ENCODE data around the gene CXCL13.
"Not testable (repeated sequence)": the region's sequence is repeated elsewhere in the genome, so short reads cannot be mapped to it uniquely, and the experiment has no call there.

The CXCL13 gene

DNA sequence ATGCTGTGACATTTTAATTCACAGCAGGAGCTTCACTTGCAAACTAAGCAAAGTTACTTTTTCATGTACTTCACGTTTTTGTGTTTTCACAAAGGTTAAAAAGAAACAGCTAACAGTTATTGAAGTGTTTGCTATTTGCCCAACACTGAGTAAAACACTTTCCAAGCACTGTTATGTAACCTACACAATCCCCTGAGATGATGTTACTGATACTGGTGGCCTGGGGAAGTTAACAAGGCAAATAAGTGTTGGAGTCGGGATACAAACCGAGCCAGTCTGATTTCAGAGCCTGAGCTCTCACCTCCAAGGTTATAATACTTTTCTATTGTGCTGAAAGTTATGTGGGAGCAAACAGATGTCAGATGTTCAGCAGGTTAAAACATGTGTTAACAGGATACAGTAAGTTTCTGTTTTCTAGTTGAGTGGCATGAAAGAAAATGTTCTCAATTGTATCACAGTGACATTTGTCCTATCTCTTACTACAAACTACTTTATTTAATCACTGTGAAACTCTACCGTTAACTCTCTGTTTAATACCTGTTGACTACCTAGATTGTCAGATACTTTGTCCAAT is 3.9 kb upstream of the CXCL13 start:
- DNase-seq (ENCODE audit: low spot score), result no peak

DNA sequence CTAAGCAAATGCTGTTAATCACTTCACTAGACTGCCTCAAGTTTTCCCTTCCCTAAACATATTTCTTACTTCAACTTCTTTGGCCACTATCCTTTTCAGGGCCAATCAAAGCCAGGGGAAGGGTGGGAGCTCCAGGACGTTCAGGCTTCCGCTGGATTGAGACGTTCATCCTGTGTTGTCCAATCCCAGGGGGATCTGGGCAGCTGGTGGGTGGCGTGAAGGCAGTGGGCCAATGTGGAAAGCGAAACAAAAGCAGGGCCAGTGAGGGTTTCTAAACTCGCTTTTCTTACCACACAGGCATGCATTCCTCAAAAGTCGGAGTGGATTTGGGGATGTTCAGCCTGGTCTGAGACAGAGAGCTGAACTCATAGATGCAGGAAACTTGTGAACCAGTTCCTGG is 7.6 kb downstream of the CXCL13 start:
- no peak for DNase-seq (ENCODE audit: low spot score)

DNA sequence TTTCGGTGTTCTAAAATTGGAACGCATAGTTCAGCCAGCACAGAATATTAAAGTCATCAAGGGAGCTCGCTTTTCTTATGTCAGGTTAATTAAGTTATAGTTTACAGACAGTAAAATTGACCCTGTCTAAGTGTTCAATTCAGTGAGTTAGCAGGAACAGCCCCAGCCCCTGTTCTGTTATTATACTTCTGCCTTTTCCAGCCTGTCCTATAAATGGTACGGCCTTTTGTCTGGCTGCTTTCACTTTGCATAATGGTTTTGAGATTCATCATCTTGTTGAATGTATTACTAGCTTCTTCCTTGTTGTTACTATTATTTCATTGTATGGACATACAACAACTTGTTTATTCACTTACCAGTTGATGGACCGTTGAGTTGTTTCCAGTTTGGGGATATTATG is 9.5 kb downstream of the CXCL13 start:
- no peak for DNase-seq (ENCODE audit: low spot score)

DNA sequence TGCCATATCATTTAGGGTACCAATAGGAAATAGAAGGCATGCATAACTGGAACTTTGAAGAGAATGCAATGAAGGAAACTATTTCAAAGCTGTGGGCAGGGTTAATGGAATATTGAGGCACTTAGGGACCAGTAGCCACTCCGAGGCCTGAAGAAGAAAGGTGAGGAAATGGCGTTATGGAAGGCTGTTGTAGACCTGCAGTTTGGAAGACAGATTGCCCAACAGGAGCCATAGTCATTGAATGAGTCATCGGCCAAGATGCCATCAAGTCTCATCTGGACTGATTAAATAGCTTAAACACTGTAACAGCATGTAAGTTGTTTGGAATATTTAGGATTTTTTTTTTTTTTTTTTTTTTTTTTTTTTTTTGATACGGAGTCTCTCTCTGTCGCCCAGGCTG is 11.6 kb downstream of the CXCL13 start:
- no peak for DNase-seq (ENCODE audit: low spot score)

DNA sequence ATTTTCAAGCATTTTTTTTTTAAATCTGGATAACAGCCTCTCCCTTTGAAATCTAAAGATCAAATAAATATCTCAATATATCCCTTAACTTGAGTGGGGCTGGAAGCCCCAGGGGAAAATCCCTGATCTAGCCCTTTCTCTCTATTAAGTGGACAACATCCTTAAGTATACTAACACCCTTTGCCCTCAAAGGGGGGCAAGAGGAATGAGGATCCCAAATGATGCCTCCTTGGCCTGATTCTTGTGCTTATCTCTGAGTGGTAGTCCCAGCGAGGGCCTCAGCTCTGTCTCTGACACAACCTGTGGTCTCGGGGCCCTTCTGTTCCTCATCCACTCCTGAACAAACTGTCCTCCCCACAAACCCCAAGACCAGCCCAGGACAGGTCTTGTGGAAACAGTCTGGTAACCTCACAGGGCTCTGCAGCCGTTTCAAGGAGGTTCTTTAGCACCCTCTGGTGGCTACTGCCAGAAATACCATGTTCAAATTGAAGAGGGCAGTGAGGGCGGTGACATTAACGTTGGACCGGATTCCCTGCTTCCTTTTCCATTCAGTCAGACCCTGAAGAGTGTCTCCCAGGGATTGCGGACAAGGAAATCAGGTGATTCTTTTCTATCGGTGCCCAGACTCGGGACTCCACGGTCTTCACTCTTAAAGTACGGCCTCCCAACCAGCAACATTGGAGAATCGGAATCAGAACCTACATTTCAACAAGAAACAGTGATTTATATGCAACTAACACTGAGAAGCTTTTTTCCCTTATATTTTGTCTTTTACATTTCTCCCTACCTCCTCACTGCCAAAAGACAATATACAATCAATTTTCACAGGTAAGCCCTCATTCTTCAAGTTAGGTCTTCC is 13.0 kb downstream of the CXCL13 start:
- DNase-seq (ENCODE audit: low spot score), result peak; percentile 79

DNA sequence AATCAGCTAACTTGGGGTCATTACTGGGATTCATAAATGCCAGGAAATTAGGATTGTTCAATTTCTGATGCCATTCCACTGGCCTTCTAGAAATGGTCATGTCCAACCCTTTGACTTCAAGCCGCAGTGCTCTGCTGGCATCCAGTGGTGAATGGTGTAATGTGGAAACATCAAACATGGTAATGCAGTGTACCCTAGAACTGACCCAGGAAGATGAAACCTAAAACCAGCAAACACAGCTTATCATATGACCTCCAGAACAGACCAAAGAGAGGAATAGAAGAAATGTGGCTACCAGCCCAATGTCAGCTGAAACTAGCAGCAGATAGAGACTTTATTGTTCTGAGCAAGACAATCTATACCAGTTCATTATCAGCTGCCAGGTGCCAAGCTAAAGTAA is 13.8 kb downstream of the CXCL13 start:
- no peak for DNase-seq (ENCODE audit: low spot score)

DNA sequence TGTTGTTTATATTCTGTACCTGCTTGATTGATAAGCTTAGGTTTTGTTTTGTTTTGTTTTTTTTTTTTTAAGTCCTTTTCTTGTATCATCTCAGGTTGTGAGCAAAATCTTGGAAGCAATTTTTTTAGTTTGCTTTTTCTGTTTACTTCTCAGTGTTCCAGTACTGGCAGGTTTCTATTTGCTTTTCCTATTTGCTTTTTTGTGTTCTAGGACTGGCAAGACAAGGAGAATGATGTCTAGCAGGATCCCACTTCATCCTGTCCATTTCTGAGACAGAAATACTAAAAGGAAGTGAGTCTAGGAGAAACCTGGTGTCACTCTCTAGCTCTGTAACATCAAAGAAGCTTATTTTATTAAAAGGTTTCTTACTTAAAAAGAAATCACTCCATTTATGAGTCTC is 15.6 kb downstream of the CXCL13 start:
- no peak for DNase-seq (ENCODE audit: low spot score)

DNA sequence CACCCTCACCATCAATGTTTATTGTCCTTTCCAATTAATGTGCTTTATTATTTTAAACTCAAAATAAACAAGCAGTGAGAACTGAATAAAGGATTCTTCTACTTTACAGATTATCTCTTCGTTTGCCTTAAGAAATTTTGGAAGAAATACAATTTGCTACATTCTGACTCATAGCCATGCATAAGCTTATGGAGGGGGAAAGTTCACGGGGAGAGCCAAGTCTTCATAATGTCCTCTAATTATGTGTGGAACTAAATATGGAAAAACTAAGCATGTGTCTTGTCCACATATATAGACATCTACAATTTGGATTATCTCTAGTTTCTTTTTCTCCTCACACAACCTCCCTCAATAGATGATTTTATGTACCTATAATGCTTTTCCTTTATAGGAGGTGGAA is 17.5 kb downstream of the CXCL13 start:
- DNase-seq (ENCODE audit: low spot score), result no peak

DNA sequence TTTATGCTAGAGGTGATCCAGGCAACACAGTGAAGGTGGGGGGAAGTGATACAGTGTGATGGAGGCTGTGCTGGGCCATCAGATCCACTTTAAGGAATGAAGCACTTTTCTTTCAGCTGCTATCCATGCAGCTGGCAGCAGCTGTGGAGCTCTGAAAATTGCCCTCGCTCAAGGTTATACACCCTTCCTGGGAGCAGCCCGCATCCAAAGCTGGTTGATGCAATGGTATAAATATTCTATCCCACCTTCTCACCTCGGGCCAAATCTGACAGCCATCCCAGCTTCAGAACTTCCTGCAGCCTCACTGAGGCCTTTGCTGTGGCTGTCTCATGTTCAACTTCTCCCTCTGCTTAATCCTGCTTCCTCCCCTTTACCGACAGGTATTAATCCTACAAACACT is 18.6 kb downstream of the CXCL13 start:
- no peak for DNase-seq (ENCODE audit: low spot score)

DNA sequence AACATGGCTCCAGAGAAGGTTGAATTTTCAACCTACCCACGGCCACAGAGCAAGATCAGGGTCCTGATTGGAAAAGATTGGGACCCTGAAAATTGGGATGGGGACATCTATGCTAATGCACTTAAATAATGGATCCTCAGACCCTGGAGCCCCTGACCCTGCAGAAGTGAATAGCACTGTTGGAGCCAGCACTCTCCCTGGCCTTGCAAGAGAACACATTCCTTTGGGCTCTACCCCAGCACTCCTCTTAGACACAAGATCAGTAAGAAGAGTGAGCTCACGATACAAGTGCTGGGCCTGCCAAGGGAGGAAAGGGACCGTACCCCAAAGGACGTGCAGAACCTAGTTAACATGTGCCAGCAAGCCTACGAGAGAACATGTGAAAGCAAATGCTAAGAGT is 19.9 kb downstream of the CXCL13 start:
- DNase-seq (ENCODE audit: low spot score), result no peak

DNA sequence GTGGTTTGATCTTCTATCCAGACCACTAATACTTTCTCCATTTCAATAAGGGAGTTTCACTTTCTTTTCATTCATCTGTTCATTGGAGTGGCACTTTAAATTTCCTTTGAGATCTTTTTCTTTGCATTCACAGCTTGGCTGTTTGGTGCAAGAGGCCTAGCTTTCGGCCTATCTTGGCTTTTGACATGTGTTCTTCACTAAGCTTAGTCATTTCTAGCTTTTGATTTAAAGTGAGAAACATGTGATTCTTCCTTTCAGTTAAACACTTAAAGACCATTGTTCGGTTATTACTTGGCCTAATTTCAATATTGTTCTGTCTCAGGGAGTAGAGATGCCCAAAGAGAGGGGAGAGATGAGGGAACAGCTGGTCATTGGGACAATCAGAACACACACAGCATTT is 24.3 kb downstream of the CXCL13 start:
- DNase-seq (ENCODE audit: low spot score), result no peak

DNA sequence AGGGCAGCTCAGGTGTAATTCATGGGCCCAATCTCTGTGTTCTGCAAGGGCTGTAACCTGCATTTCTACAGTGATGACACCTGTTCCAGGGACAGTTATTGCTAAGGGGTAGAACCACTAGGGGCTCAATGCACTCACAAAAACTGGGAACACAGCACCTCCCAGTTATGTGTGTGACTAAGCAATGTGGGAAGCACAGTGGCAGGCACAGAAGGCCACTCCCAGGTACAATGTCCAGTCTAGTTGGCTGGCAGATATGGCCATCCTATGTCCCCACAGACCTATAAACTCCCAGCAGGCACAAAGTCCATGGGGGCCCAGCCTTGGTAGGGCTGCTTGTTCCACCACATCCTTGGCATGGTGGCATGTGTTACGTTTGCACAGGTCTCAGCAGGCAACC is 25.7 kb downstream of the CXCL13 start:
- DNase-seq (ENCODE audit: low spot score), result no peak

DNA sequence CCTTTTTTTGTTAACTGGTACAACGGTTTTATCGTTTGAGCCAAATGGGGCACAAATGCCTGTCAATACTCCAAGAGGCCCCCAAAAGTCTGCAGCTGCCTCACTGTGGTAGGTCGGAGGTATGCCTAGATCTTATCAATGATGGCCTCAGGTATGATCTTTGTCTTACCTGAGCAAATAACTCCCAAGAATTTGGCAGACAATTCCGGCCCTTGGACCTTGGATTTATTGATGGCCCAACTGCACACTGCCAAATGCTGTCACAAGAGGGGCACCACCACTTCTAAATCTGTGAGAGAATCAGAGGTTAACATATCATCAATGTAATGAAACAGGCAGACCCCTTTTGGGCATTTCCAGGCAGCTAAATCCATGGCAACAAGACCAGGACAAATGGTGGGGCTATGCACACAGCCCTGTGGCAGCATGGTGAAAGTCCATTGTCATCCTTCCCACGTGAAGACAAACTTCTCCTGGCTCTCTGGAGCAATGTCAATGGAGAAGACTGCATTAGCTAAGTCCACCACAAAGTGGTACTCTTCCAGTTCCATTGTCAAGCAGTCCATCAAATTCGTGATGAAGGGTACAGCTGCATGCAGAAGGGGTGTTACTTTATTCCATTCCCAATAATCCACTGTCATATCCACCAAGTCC is 28.6 kb downstream of the CXCL13 start:
- no peak for DNase-seq (ENCODE audit: low spot score)

DNA sequence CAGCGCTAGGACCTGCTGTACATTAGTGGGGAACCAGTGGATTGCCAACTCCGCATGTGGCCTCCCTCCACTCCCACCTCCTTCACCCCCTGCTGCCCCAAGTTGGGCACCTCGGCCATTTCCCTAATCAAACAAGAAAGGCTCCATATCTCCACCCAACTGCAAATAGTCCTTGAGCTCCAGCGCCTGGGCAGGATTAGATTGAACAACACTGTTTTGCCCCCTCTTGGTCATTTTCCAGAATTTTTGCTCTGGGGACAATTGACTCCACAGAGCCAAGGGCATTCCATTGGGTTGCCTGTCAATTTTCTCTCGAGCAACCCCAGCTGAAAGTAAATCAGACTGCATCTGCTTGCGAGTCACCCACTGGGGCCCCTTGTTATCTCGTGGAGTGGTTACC is 29.6 kb downstream of the CXCL13 start:
- no peak for DNase-seq (ENCODE audit: low spot score)

DNA sequence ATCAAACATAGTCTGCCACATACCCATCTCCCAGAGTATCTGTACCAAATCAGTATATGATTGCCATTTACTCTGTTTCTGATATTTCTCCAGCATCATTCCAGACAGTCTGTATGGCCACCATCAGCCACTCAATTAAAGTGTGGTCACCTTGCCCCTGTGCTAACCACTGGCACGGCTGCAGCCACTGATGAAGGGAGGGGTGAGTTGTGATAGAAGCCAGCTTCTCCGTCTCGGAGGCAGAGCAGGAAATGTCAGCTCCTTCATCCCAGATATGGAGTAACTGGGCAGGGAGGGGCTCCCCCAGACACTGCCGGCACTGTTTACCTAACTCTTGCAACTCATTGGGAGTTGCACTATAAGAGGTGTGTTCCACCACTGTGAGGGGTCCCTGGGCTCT is 30.3 kb downstream of the CXCL13 start:
- no peak for DNase-seq (ENCODE audit: low spot score)

DNA sequence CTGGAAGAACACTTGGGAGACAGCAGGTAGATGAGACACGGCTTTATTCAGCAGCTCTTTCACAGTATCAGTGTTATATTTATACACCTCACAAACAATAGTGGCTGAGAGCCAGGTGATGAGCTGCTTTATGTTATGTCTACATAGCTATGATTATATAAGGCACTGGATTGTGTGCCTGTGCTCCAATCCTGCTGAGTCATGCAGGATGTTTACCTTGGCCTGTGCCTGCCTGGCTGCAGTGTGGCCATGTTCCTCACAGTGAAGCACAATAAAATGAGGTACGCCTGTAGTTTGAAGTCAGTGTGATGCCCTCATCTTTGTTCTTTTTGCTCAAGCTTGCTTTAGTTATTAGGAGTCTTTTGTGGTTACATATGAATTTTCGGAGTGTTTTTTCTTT is 31.3 kb downstream of the CXCL13 start:
- no peak for DNase-seq (ENCODE audit: low spot score)

DNA sequence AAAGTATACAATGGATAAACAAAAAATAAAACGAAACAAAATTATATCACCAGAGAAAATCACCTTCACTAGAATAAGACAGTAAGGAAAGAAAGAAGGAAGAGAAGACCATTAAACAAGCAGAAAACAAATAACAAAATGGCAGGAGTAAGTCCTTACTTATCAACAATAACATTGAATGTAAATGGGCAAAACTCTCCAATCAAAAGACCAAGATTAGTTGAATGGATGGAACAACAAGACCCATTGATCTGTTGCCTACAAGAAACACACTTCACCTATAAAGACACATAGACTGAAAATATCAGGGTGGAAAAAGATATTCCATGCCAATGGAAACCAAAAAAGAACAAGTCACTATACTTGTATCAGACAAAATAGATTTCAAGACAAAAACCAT is 38.4 kb downstream of the CXCL13 start:
- DNase-seq (ENCODE audit: low spot score), result not testable (repeated sequence)

DNA sequence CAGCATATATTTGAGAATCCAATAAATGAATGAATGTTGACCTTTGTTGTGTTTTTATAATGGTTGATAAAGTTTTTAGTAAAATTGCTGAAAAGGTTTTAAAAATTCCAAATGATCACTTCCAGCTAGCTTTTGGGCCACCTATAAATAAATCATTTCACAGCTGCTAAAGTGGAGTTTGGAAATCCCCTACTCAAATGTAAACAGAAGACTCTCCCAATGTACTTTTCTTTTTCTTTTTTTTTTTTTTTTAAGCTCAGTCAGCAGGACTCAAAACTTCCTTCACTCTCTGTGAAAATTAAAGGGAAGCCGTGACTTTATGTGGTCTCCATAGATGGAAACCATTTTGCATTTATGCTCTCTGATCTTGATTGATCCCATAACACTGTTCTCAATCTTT is 45.2 kb downstream of the CXCL13 start:
- DNase-seq (ENCODE audit: low spot score), result no peak

DNA sequence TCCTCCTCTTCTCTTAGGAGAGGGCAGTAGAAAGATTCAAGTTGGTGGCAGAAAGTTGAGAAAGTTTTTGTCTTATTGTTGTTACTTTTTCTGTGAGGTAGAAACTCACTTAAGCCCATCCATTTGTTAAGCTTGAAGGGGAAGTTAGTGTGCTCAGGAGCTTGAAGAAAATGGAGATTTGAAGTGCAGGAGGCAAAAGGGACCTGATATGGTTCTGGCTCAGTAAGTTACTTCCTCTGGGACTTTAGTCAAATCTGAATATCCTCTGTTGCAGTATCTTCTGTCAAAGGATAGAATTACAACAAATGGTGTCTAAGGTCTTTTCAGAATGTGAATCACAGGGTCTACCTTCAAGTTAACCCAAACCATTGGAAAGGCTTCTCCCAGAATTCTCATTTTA is 46.2 kb downstream of the CXCL13 start:
- DNase-seq (ENCODE audit: low spot score), result no peak

DNA sequence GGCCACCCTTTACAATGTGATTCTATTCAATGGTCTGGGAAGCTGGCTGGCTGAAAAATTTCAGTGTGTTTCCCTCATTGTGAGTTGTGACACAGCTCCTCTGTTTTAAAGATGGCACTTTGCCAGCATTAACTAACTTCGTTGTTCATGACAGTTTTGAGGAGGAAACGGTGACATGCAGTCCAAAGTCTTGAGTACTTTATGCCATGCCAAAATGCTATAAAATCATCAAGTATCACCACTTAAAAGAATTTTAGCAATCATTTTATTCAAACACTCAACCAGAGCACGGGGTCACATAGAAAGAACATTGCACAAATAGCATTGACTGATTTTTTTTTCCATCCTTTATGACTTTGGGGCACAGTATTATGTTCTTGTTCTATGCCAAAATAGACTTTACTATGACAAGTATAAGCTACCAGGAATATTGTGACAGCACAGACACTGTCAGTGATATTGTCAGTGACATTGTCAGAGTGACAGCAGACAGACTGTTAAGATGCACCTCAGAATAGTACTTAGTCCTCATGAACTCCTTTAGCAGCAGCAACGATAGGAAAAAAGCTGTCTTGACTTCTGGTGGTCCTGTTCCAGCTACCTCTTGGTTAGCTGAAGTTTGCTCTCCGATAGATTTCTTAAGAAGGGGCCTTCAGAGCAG is 46.7 kb downstream of the CXCL13 start:
- no peak for DNase-seq (ENCODE audit: low spot score)

DNA sequence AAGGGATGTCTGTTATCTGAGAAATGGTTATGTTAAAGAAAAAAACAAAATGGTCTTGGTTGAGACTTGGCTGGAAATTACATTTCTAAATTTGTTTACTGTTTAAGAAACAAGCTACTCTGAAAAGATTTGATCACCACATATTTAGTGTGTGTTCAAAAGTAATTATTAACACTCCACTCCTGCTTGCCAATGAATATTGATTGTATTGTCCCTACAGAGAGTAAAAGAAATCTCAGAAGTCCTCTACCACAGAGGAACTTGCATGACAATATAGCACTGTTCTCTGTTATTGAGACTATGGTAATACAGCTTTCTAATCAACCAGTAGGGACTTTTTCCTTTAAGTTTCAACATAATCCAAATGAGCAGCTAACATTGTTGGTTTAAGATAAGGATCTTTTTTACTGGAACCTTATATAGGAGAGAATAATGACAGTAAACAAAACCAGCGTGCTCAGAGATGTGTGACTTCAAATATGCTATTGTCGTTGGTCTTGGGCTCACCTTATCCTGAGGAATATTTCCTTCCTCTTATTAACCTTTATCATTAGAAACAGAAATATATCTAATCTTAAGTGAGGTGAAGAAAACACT is 47.6 kb downstream of the CXCL13 start:
- no peak for DNase-seq (ENCODE audit: low spot score)

DNA sequence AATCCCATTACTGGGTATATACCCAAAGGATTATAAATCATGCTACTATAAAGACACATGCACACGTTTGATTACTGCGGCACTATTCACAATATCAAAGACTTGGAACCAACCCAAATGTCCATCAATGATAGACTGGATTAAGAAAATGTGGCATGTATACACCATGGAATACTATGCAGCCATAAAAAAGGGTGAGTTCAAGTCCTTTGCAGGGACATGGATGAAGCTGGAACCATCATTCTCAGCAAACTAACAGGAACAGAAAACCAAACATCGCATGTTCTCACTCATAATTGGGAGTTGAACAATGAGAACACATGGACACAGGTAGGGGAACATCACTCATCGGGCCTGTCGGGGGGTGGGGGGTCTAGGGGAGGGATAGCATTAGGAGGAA is 54.7 kb downstream of the CXCL13 start:
- DNase-seq (ENCODE audit: low spot score), result not testable (repeated sequence)
